ENCODE results near the gene NUP50. TPM values are rescaled to one million over a fixed set of nuclear protein-coding genes. Genes with fewer than 3 reads are reported as not detected.

Gene NUP50
- total and polyA plus RNA-seq, 2 donors from 2014 or later, result 11.3 to 64.2 TPM

- no peak for TF ChIP-seq CTCF (IDR thresholded peaks at IDR 0.05; ENCODE audit: borderline replicate concordance, extremely low read depth, insufficient read depth)
- intact Hi-C loops (cut with DNase I), result no loop called here
- peaks cover 16 to 31% (median 28%) of the 10 kb centered on the region in 3 donors for H3K36me3 ChIP-seq (ENCODE audit: control insufficient read depth in 2 of 3, insufficient read depth in 3 of 3, low read length in 3 of 3)
- H3K27me3 ChIP-seq (ENCODE audit: control insufficient read depth, insufficient read depth, low read length), result no peaks in the 10 kb centered on the region
- no peak overlapping the region for H3K27ac ChIP-seq (ENCODE audit: low read depth in 2 of 2, low read length in 2 of 2)
- no peaks in the 10 kb centered on the region for H3K4me1 ChIP-seq (ENCODE audit: control insufficient read depth in 2 of 3, insufficient read depth in 2 of 3, low read depth in 1 of 3, low read length in 3 of 3)
- DNase-seq (no peak), FAIRE-seq (no peak)
- H3K4me3 ChIP-seq (ENCODE audit: low read length in 3 of 3), result no peak overlapping the region
- no peak overlapping the region for H3K9ac ChIP-seq (ENCODE audit: low read length in 3 of 3)
- no peaks in the 10 kb centered on the region for H3K9me3 ChIP-seq (ENCODE audit: control insufficient read depth in 2 of 3, insufficient read depth in 1 of 3, low read length in 3 of 3)
Measured at GRCh38 chr22:45171830-45172229, 8.1 kb downstream of the NUP50 start.

GRCh38 chr22:45172881-45173585, 9.3 kb downstream of the NUP50 start:
- Histone ChIP-seq H3K27ac (ENCODE audit: low read depth in 2 of 2, low read length in 2 of 2) (no peak overlapping the region), H3K9me3 (ENCODE audit: control insufficient read depth in 2 of 3, insufficient read depth in 1 of 3, low read length in 3 of 3) (no peaks in the 10 kb centered on the region), H3K4me3 (ENCODE audit: low read length in 3 of 3) (no peak overlapping the region), H3K9ac (ENCODE audit: low read length in 3 of 3) (no peak overlapping the region), H3K36me3 (ENCODE audit: control insufficient read depth in 2 of 3, insufficient read depth in 3 of 3, low read length in 3 of 3) (peaks cover 16 to 35% (median 31%) of the 10 kb centered on the region in 3 donors), H3K27me3 (ENCODE audit: control insufficient read depth, insufficient read depth, low read length) (no peaks in the 10 kb centered on the region), H3K4me1 (ENCODE audit: control insufficient read depth in 2 of 3, insufficient read depth in 2 of 3, low read depth in 1 of 3, low read length in 3 of 3) (no peaks in the 10 kb centered on the region)
- DNase-seq (no peak), FAIRE-seq (no peak)
- intact Hi-C loops (cut with DNase I), result no loop called here
- no peak for TF ChIP-seq CTCF (IDR thresholded peaks at IDR 0.05; ENCODE audit: borderline replicate concordance, extremely low read depth, insufficient read depth)

- no peaks in the 10 kb centered on the region for H3K27me3 ChIP-seq (ENCODE audit: control insufficient read depth, insufficient read depth, low read length)
- no peak for DNase-seq
- H3K4me3 ChIP-seq (ENCODE audit: low read length in 3 of 3), result no peak overlapping the region
- intact Hi-C loops (cut with DNase I), result no loop called here
- H3K4me1 ChIP-seq (ENCODE audit: control insufficient read depth in 2 of 3, insufficient read depth in 2 of 3, low read depth in 1 of 3, low read length in 3 of 3), result no peaks in the 10 kb centered on the region
- no peak overlapping the region for H3K27ac ChIP-seq (ENCODE audit: low read depth in 2 of 2, low read length in 2 of 2)
- H3K36me3 ChIP-seq (ENCODE audit: control insufficient read depth in 2 of 3, insufficient read depth in 3 of 3, low read length in 3 of 3), result peaks cover 8 to 51% (median 24%) of the 10 kb centered on the region in 3 donors
- TF ChIP-seq CTCF (IDR thresholded peaks at IDR 0.05; ENCODE audit: borderline replicate concordance, extremely low read depth, insufficient read depth), result no peak
- no peak overlapping the region for H3K9ac ChIP-seq (ENCODE audit: low read length in 3 of 3)
- no peak for FAIRE-seq
- no peaks in the 10 kb centered on the region for H3K9me3 ChIP-seq (ENCODE audit: control insufficient read depth in 2 of 3, insufficient read depth in 1 of 3, low read length in 3 of 3)
Measured at GRCh38 chr22:45179276-45180049, 15.7 kb downstream of the NUP50 start.
